HT1080 (cell line): Measurements from ENCODE around the gene ELL2. TPM values are rescaled to one million over a fixed set of nuclear protein-coding genes. Genes with fewer than 3 reads are reported as not detected.
"Not testable (repeated sequence)": the region's sequence is repeated elsewhere in the genome, so short reads cannot be mapped to it uniquely, and the experiment has no call there.

Experiments
- DNase-seq: peaks from one replicate; pipeline ENCODE4 v3.0.0-alpha.2; 2015; ENCODE audit warnings: low read depth
- total RNA-seq: library from RNA; depleted of rRNA; stranded (reverse); fragments of >200 nt; shearing (Covaris generic); gene quantifications from 2 replicates; pipeline ENCODE4 v1.2.3, GENCODE V29; 2014; rRNA removed

ELL2 gene
- total RNA-seq, 1 experiment from 2014 or later = 61.1 TPM

DNA sequence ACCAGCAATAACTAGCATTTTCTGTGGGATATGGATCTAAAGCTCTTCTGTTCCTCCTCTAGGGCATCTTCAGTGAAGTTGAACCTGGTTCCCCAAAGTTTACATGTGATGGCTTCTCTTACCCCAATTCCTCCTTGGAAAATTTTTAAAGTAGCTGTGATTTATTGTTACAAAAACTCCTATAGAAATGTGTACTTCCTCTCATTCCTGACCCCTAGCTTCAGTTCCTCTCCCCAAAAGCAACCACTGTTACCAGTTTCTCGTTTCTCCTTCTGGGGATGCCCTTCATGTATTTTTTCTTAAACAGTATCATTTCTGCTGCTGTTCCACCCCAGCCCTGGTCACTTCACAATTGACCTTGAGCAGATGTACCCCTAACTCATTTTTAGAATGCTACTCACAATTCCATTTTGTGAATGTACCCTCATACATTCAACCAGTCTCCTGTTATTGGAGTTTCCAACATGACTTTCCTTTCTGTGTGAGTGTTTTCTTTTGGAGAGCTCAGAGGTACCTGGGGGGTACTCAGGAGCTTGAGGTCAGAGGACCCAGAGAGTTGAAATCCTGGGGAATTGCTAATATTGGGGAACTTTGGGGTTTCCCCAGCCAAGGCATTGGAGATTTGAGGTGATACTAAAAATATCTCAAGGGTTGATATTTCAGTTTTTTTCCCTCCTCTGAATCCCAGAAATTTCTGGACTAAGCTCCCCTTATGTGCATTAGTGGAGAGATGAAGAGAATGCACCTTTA lies 120.5 kb downstream of the ELL2 start:
- DNase-seq = no peak

DNA sequence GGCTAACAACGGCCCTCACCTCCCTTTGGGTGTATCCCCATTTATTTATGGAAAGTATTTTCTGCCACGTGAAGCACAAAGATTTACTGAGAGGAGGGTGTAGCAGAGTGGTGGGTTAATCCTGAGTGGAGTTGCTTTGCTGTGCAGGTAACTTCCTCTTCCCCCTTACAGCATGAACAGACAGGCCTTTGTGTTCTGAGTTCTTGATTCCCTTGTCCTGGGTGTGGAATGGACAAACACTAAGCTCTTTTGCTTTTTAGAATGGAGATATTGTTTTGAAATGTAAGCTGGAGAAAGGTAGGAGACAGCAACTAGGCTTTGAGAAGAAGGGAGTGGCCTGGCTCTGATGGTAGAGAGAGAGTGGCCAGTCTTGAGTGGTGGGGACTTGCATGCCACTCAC lies 122.0 kb downstream of the ELL2 start:
- no peak for DNase-seq

DNA sequence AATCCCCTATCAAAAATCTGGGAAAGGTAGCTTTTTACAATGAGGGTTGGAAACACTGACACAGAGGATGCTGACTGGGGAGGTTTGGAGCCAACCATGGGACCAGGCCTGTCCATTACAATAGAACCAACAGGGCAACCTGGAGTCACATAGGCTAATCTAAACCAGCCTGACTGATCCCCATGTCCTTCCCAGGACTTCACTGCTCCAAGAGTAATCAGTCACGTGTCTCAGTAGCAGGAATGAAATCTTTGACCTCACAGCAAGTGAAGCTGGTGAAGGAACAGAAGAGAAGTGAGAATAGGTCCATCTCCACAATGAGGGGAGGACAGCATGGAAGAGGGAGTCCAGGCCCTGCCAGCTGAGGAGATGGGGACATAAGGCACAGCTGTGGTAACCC lies 123.1 kb downstream of the ELL2 start:
- DNase-seq = no peak

DNA sequence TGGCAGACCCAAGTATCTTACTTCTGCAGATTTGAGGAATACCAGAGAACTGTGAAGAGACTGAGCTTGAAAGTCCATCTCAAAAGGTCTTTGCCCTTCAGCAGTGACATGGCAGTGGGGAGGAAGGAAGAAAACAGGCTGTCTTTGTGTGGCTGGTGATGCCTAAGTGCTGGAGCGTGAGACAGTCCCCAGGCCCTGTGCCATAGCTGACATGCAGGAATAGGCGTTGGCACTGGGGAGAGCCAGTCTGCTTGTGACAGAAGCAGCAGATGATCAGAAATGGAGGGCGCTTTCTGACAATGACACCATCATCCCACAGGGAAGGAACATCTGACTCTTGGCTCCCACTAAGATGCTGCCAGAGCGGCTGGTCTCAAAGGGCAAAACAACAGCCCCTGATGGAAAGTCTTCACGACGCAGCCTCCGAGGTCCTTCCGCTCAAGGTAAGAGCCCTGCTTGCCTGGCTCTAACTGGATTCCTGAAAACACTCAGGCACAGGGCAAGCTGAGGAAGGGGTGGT lies 123.6 kb downstream of the ELL2 start:
- DNase-seq = no peak

DNA sequence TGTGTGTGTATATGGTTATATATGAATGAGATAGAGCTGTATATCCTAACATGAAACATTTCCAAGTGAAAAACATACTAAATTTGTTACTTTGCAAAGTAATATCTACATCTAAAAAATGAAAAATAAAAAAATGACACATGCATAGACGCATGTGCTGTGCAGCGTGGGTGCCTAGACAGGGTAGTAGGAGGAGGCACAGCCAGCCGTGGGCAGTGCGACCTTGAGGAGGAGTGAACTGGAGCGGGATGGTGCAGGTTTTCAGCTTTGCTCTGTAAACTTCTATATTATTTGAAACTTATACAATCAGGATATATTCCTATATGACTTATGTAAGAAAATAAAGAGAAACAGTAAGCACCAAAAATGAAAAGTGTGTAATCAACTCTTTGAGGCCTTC lies 124.2 kb downstream of the ELL2 start:
- DNase-seq = no peak

DNA sequence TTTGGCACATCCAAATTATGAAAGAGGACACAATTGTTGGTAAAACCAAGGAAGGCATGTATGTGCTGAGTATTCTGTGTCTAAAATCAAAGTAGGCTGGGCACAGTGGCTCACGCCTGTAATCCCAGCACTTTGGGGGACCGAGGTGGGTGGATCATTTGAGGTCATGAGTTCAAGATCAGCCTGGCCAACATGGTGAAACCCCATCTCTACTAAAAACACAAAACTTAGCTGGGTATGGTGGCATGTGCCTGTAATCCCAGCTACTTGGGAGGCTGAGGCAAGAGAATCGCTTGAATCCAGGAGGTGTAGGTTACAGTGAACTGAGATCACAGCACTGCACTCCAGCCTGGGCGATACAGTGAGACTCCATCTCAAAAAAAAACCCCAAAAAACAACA lies 124.7 kb downstream of the ELL2 start:
- DNase-seq = not testable (repeated sequence)

DNA sequence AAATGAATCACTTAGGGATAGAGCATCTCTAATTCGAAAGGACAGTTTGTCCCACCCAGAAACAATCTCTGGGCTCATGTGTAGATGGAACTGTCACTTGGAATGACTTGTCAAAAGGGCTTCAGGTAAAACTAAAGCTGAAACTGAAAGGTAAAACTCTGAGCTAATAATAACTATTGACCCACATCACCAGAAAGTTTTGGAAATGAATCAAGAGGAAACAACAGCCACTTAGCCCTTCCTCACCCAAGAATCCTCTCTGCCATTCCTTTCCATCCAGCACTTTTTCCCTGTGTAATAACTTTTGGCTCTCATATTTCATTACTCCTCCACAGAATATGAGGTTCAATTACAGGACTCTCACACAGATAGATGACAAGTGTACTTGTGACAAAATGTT lies 125.1 kb downstream of the ELL2 start:
- DNase-seq = no peak

DNA sequence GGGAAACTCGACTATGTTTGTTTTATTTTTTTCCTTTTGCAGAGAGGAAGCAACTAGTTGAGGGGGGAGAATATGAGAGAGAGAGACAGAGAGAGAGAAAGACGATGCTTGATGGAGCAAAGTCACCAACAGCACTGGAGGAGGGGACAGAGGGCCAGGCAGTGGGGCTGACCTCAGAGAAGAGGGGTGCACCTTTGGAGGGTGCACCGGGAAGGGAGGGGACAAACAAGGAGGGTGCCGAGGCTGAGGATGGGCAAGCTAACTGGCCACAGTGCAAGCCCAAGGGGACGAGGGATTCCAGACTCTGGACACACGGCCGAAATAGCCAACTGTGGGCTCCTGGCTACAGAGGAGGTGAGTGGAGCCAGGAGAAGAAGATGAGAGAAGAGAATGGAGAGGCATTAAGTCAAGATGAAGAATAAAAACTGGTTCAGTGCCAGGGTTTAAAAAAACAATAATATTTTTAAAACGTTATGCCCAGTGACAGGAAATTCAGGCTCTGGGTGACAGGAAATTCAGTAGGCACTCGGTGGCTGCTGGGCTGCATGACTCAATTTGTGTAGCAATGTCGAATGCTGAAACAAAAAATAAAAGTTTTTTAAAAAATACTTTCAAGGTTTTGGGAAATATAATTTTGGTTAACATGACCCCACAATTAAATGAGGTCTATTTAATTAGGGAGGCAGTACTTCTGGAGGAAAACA lies 125.8 kb downstream of the ELL2 start:
- no peak for DNase-seq

Other genes with a start within 250 kb of the ELL2 start
- gene RHOBTB3, start 230.5 kb downstream of the ELL2 start, total RNA-seq = 51.4 and 53.6 TPM in 2 replicates
- 37.5 and 46.3 TPM in 2 replicates for gene GLRX, start 139.1 kb downstream of the ELL2 start, total RNA-seq